PC-9 (cell line): ENCODE data around the gene RBM10.

ENCODE experiments used
- CTCF ChIP-seq: fragments of 200-600 bp; sonication (generic); conservative IDR thresholded peaks from 2 replicates; pipeline ENCODE4 v1.6.1; 2017; ENCODE audit warnings: mixed run types, antibody characterized with exemption, mild to moderate bottlenecking, moderate library complexity
- EZH2 ChIP-seq: fragments of 200-600 bp; sonication (generic); IDR thresholded peaks from 2 replicates; pipeline ENCODE4 v1.8.0; 2017; ENCODE audit warnings: antibody characterized with exemption, low read depth

- no peak for TF ChIP-seq CTCF
- TF ChIP-seq EZH2 = no peak
These were observed 46.5 kb upstream of the RBM10 start for GRCh38 chrX:47098338-47099094.
